ENCODE data around the gene RAB36.

DNA sequence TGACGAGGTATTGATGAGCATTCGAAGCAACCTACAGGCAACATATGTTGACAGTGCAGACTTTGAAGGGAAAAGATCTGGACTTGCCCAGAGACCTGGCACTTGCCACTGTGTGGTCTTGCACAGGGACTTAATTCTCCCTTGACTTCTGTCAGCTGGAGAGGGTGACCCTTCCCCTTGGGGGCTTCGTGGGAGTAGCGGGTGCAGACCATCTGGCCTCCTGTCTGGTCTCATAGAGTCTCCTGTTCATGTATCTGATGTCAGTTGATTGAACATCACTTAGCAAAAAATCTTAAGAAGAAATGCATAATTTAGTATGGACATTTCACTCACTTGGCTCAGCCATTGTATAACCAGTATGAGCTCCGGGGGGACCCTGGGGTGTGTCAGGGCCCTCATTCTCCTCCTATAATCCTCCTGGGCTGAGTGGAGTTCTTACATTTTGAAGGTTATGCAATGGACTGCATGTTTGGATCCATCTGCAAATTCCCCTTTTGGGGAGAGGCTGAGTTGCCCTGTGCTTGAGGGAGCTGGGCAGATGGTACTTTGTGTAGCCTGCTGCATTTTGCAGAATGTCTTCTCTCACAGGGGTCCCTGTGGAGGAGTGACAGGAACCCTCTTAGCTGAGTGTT, 48.0 kb downstream of the RAB36 start:
- no peak for TF ChIP-seq EP300 (IDR thresholded peaks at IDR 0.05; ENCODE audit: borderline replicate concordance)
- no peak for TF ChIP-seq TCF12 (IDR thresholded peaks at IDR 0.05; ENCODE audit: low read depth)
- TF ChIP-seq REST (IDR thresholded peaks at IDR 0.05; ENCODE audit: low read depth), result no peak
- TF ChIP-seq TEAD4 (IDR thresholded peaks at IDR 0.05), result no peak
- TF ChIP-seq CEBPB (IDR thresholded peaks at IDR 0.05), result no peak
- no peak for TF ChIP-seq RAD21 (IDR thresholded peaks at IDR 0.05; ENCODE audit: low read depth)
- TF ChIP-seq TAF1 (IDR thresholded peaks at IDR 0.05; ENCODE audit: low read depth), result no peak
- TF ChIP-seq, protein P1, sequence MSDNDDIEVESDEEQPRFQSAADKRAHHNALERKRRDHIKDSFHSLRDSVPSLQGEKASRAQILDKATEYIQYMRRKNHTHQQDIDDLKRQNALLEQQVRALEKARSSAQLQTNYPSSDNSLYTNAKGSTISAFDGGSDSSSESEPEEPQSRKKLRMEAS (IDR thresholded peaks at IDR 0.05), result no peak
- no peak for TF ChIP-seq EGR1 (IDR thresholded peaks at IDR 0.05)
- no peak for TF ChIP-seq CREB1 (IDR thresholded peaks at IDR 0.05; ENCODE audit: low read depth)
